Muscle layer of duodenum (tissue), 2 donors: ENCODE measurements around the gene BTAF1.

Experiments used
- H3K27ac ChIP-seq: one replicate; pipeline ENCODE4 v1.7.0; 2013; ENCODE audit warnings: mild to moderate bottlenecking, low read length
- H3K27me3 ChIP-seq: one replicate; pipeline ENCODE4 v1.7.0; 2013; ENCODE audit warnings: low read depth, mild to moderate bottlenecking, control low read depth, low read length
- H3K36me3 ChIP-seq, 2 donors: one replicate each; pipeline ENCODE4 v1.7.0; 2013; ENCODE audit warnings: low read length in 2 of 2, control low read depth in 1 of 2, mild to moderate bottlenecking in 1 of 2; ENCODE audit not compliant: insufficient read depth in 2 of 2, control insufficient read depth in 1 of 2
- H3K4me1 ChIP-seq, 2 donors: one replicate each; pipeline ENCODE4 v1.7.0; 2013; ENCODE audit warnings: low read length in 2 of 2, mild to moderate bottlenecking in 2 of 2, control low read depth in 1 of 2, moderate library complexity in 1 of 2; ENCODE audit not compliant: insufficient read depth in 2 of 2, control insufficient read depth in 1 of 2
- H3K4me3 ChIP-seq, 2 donors: one replicate each; pipeline ENCODE4 v1.7.0; 2013; ENCODE audit warnings: low read length in 2 of 2, low read depth in 1 of 2, mild to moderate bottlenecking in 1 of 2
- H3K9me3 ChIP-seq, 2 donors: one replicate each; pipeline ENCODE4 v1.7.0; 2013; ENCODE audit warnings: low read length in 2 of 2, control low read depth in 1 of 2, mild to moderate bottlenecking in 1 of 2; ENCODE audit not compliant: control insufficient read depth in 1 of 2
- donor health status: healthy.

Gene BTAF1

GRCh38 chr10:91953600-91954160 is 30.1 kb downstream of the BTAF1 start:
- Histone ChIP-seq H3K27me3 (no peaks in the 10 kb centered on the region), H3K36me3 (peaks cover 44 to 65% of the 10 kb centered on the region in 2 donors), H3K4me1 (no peaks in the 10 kb centered on the region), H3K27ac (no peak overlapping the region), H3K4me3 (no peak overlapping the region), H3K9me3 (no peaks in the 10 kb centered on the region)

GRCh38 chr10:91955114-91955513 is 31.5 kb downstream of the BTAF1 start:
- H3K27me3 ChIP-seq, result no peaks in the 10 kb centered on the region
- no peaks in the 10 kb centered on the region for H3K9me3 ChIP-seq
- no peaks in the 10 kb centered on the region for H3K4me1 ChIP-seq
- no peak overlapping the region for H3K27ac ChIP-seq
- peaks cover 55 to 68% of the 10 kb centered on the region in 2 donors for H3K36me3 ChIP-seq
- no peak overlapping the region for H3K4me3 ChIP-seq

GRCh38 chr10:91957091-91957490 is 33.5 kb downstream of the BTAF1 start:
- Histone ChIP-seq H3K27me3 (no peaks in the 10 kb centered on the region), H3K4me1 (no peaks in the 10 kb centered on the region), H3K9me3 (no peaks in the 10 kb centered on the region), H3K4me3 (no peak overlapping the region), H3K36me3 (peaks cover 59 to 74% of the 10 kb centered on the region in 2 donors), H3K27ac (no peak overlapping the region)

- H3K9me3 ChIP-seq, result no peaks in the 10 kb centered on the region
- H3K4me3 ChIP-seq, result no peak overlapping the region
- no peaks in the 10 kb centered on the region for H3K4me1 ChIP-seq
These were observed 45.7 kb downstream of the BTAF1 start for GRCh38 chr10:91969297-91969696.

GRCh38 chr10:91974960-91975359 is 51.4 kb downstream of the BTAF1 start:
- H3K4me3 ChIP-seq, result no peak overlapping the region
- H3K4me1 ChIP-seq, result no peaks in the 10 kb centered on the region
- peaks cover 3 to 12% of the 10 kb centered on the region in 2 donors for H3K36me3 ChIP-seq
- H3K27ac ChIP-seq, result no peak overlapping the region
- no peaks in the 10 kb centered on the region for H3K27me3 ChIP-seq
- H3K9me3 ChIP-seq, result no peaks in the 10 kb centered on the region

More at GRCh38 chr10:91969297-91969696, 45.7 kb downstream of the BTAF1 start:
- Histone ChIP-seq H3K36me3 (peaks cover 29 to 33% of the 10 kb centered on the region in 2 donors), H3K27me3 (no peaks in the 10 kb centered on the region), H3K27ac (no peak overlapping the region)

GRCh38 chr10:91975438-91975837 is 51.9 kb downstream of the BTAF1 start:
- H3K36me3 ChIP-seq, result peaks cover 8 to 16% of the 10 kb centered on the region in 2 donors
- no peaks in the 10 kb centered on the region for H3K4me1 ChIP-seq
- H3K27ac ChIP-seq, result no peak overlapping the region
- no peaks in the 10 kb centered on the region for H3K27me3 ChIP-seq
- H3K4me3 ChIP-seq, result no peak overlapping the region
- H3K9me3 ChIP-seq, result no peaks in the 10 kb centered on the region

- Histone ChIP-seq H3K9me3 (no peaks in the 10 kb centered on the region), H3K4me1 (no peaks in the 10 kb centered on the region), H3K36me3 (peaks cover 17 to 18% of the 10 kb centered on the region in 2 donors), H3K27ac (no peak overlapping the region), H3K27me3 (no peaks in the 10 kb centered on the region), H3K4me3 (no peak overlapping the region)
These were observed 52.9 kb downstream of the BTAF1 start for GRCh38 chr10:91976317-91977051.

GRCh38 chr10:91977491-91977890 is 53.9 kb downstream of the BTAF1 start:
- Histone ChIP-seq H3K27ac (no peak overlapping the region), H3K4me3 (no peak overlapping the region), H3K27me3 (no peaks in the 10 kb centered on the region), H3K4me1 (no peaks in the 10 kb centered on the region), H3K9me3 (no peaks in the 10 kb centered on the region), H3K36me3 (peaks cover 27 to 28% of the 10 kb centered on the region in 2 donors)

- H3K4me1 ChIP-seq, result no peaks in the 10 kb centered on the region
- peaks cover 36 to 39% of the 10 kb centered on the region in 2 donors for H3K36me3 ChIP-seq
- no peaks in the 10 kb centered on the region for H3K9me3 ChIP-seq
- H3K4me3 ChIP-seq, result no peak overlapping the region
- H3K27me3 ChIP-seq, result no peaks in the 10 kb centered on the region
- no peak overlapping the region for H3K27ac ChIP-seq
These were observed 55.0 kb downstream of the BTAF1 start for GRCh38 chr10:91978585-91978984.

GRCh38 chr10:91980319-91980718 is 56.7 kb downstream of the BTAF1 start:
- Histone ChIP-seq H3K36me3 (peaks cover 44 to 48% of the 10 kb centered on the region in 2 donors), H3K27me3 (no peaks in the 10 kb centered on the region), H3K9me3 (no peaks in the 10 kb centered on the region), H3K27ac (no peak overlapping the region), H3K4me3 (no peak overlapping the region), H3K4me1 (no peaks in the 10 kb centered on the region)

GRCh38 chr10:91983416-91983815 is 59.8 kb downstream of the BTAF1 start:
- Histone ChIP-seq H3K27ac (no peak overlapping the region), H3K36me3 (peaks cover 43 to 47% of the 10 kb centered on the region in 2 donors), H3K4me3 (no peak overlapping the region), H3K27me3 (no peaks in the 10 kb centered on the region), H3K4me1 (no peaks in the 10 kb centered on the region), H3K9me3 (no peaks in the 10 kb centered on the region)
